ENCODE results near the gene JAGN1.

- TF ChIP-seq ARNT (IDR thresholded peaks at IDR 0.05) = no peak
- TF ChIP-seq FOXM1 (IDR thresholded peaks at IDR 0.05; ENCODE audit: borderline replicate concordance) = no peak
- TF ChIP-seq NFRKB (IDR thresholded peaks at IDR 0.05) = no peak
- TF ChIP-seq SUZ12 (IDR thresholded peaks at IDR 0.05) = no peak
These were observed 15.0 kb upstream of the JAGN1 start for GRCh38 chr3:9875448-9875847.

All from HEK293T (cell line).